Measurements from ENCODE around the gene ANKRD49.
"Not testable (repeated sequence)": the region's sequence is repeated elsewhere in the genome, so short reads cannot be mapped to it uniquely, and the experiment has no call there.

Gene ANKRD49, protein sequence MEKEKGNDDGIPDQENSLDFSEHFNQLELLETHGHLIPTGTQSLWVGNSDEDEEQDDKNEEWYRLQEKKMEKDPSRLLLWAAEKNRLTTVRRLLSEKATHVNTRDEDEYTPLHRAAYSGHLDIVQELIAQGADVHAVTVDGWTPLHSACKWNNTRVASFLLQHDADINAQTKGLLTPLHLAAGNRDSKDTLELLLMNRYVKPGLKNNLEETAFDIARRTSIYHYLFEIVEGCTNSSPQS

DNA sequence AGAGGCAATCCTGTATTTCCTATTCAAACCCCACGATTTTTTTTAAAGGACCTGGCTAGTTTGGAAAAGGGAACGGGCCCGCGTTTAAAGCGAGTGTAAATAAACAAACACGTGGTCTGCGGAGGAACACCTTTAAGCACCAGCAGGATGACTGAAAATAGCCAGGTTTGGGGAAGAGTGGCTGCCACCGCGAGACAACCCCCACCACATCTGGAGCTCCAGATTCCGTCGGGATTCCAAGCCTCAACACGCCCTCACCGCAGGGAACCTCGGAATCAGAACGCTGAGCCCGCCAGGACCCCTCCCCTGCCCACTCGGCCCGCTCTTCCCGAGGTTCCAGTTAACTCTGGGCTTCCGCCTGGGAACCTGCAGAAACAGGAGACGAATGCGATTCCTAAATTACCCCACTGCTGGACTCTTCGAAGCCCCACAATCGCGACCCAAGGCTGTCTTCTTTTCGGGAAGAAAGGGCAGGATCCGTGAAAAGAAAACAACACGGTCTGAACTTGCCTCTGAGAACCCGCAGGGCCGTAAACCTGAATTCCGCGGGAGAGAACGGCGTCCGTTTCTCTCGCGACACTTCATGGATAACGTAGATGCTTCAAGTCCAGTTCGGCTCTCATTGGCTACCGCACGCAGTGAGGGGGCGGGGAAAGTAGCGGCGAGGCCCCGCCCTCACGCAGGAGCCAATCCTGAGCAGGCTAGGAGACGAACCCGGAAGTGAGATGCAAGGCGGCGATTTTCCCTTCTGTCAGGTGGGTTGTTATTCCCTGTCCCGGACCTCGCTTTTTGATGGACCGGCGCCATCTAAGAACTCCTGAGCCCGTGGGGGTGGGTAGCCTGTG is at the start of gene ANKRD49, which contains the start of gene MRE11:
ANKRD49 (plus strand) TSS at position 704 of the 845 bp plus-strand sequence. CDS start 2,710 bp downstream, outside the sequence.
MRE11 (minus strand) TSS at position 564 of the 845 bp plus-strand sequence. CDS start 1,043 bp downstream, outside the sequence.
- peak; percentile 99 to 100 for ATAC-seq

DNA sequence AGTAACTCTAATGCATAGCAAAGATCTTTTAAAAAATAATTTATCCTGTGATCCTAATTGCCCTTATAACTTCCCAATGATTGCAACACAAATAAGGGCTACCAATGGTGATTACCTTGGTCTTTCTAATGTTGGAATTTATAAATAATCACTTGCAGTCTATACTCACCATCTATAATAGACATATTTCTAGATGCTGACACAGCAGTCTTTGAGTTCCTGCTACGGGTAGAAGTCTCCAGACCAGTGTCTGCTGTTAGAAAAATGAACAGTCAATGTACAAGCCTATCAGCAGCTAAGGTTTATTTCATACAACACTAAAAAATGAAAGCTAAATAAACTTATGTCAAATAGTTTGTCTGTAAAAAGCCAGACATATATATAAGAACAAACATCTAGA is 48.1 kb upstream of the ANKRD49 start:
- no peak for ATAC-seq

DNA sequence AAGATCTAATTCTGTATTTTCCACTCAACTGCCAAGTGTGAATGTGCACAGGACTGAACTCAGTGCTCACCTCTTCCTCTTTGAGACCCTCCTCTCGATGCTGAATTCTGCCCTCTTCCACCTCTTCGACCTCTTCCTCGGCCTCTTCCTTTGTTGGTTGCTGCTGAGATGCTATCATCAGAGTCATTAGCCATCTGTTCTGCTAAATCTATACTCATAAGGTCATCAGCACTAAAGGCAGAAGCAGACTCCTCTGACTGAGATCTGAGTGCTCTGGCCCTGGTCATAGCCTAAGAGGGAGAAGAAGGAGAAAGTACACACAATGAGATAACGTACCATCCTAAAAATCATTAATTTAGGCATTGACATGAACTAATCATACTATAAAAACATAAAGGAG is 46.6 kb upstream of the ANKRD49 start:
- ATAC-seq: no peak

DNA sequence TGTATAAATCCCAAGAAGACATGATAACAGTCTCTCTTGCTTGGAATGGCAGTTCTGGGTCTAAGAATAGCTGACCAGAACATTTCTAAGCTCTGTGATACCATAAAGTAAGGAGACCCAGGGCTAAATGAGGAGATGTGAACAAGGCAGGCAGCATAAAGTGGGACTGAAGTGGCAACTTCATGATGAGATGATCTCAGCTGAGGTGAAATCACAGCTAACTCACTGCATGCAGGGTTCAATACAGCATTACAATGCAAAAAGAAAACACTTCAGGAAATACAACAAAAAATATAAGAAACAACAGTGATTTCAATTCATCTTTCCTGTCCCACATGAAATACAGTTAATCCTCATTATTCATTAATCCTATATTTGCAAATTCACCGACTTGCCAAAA is 44.8 kb upstream of the ANKRD49 start:
- no peak for ATAC-seq

DNA sequence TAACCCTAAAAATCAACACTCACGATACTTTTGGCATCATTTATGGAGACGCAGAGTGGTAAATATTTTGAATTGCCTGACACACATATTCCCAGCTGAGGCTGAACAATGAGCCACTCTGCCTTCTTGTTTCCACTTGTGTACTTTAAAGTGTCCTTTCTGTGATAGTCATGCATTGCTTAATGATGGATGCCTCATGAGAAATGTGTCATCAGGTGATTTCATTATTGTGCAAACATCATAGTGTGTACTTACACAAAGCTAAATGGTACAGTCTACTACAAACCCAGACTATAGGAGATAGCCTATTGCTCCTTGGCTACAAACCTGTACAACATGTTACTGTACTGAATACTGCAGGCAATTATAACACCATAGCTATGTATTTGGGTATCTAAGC is 44.3 kb upstream of the ANKRD49 start:
- ATAC-seq: no peak

DNA sequence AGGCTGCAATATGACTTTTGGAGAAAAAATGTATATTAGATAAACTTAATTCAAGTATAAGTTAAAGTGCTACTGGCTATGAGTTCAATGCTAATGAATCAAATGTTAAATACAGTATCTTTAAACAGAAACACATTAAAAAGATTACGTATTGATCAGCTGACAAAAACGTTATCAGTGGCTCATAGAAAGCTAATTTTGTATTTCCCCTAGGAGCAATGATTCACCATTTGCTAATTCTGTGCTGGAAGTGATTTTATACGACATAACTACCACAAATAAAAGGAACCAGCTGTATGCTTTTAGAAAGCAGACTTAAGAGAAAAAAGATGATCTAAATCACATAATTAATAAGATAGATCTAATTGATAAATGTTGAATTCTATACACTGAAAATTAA is 43.7 kb upstream of the ANKRD49 start:
- ATAC-seq: no peak

DNA sequence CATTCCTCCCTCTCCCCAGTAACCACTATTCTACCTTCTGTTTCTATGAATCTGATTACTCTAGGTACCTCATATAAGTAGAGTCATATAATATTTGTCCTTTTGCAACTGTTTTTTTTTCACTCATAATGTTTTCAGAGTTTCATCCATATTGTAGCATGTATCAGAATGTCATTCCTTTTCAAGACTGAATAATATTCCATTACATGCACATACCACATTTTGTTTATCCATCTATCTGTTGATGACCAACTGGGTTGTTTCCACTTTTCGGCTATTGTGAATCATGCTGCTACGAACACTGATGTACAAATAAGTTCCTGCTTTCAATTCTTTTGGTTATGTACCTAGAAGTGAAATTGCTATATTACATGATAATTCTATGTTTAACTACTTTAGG is 40.8 kb upstream of the ANKRD49 start:
- no peak for ATAC-seq

DNA sequence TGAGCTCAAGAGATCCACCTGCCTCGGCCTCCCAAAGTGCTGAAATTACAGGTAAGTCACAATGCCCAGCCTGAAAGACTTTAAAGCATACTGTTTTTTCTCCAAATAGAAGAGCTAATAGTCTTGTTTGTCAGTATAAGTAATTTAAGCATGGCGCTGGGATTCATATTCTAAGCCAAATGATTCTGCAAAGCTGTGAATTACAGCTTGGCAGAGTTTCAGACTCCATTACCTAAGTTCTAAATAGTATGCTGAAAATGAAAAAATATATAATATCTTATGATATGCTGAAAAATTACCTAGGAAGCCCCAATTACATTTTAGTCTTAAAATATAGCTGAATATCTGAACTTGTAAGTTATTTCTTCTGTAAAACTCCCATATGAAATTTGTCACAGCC is 39.5 kb upstream of the ANKRD49 start:
- ATAC-seq: no peak

DNA sequence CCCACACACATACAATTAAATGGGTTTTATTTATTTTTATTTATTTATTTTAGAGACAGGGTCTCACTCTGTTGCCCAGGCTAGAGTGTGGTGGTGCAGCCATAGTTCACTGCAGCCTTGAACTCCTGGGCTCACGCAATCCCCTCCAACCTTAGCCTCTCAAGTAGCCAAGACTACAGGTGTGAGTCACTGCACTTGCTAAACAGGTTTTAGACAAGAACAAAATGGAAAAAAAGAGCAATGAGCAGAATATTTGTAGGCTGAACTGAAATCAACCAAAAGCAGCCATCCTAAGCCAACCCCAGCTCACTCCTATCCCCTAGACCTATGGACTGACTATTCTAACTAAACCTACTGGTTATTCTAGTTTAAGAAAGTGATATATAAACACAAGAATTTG is 37.9 kb upstream of the ANKRD49 start:
- no peak for ATAC-seq

DNA sequence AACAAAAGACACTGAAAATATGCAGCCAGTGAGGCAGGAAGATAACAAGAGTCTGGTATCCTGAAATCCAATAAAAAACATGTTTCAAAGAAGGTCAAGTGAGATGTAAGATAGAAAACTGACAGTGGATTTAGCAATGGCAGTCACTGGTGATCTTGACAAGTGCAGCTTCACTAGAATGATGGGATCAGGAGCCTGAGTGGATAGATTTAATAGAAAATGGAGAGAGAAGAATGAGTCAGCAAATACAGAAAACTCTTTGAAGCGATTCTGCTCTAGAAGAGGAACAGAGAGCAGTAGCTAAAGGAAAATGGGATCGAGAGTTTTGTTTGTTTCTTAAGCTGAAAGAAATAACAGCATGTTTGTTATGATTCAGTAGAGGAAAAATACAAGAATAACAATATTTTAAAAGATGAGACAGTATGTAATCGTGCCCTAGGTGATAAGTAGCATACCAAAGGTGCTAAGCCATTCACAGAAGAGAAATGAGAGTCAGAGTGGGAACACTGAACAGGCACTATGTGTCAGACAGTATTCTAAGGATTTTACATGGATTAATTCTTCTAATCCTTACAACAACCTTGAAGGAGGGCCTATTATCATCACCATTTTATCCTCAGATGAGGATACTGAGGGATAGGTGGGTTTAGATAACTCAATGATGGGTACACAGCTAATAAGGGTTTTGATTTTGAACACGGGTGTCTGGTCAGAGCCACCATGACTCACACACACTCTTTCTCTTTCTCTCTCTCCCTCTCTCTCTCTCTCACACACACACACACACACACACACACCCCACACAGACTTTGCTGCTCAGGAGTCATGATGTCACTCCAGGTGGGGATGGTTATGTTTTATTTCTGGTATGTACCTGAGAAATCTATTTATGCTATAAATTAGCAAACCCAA is 36.4 kb upstream of the ANKRD49 start:
- peak in 1 of 2 donors; percentile 27 for ATAC-seq

DNA sequence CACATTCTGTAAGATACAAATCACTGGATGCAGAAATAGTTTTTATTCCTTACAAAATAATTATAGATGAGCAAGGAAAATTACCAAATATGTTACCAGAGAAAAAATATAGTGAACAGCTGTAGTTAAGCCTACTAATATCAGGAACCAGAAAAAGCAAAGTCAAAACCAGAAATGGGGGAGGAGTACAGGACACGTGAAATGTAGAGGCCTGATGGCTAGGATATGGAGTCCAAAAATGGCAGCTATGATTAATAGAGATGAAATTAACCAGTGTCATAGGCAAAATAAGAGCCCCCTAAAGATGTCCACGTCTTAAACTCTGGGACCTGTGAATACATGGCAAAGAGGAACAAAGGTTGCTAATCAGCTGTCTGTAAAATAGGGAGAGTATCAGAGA is 34.2 kb upstream of the ANKRD49 start:
- no peak for ATAC-seq

DNA sequence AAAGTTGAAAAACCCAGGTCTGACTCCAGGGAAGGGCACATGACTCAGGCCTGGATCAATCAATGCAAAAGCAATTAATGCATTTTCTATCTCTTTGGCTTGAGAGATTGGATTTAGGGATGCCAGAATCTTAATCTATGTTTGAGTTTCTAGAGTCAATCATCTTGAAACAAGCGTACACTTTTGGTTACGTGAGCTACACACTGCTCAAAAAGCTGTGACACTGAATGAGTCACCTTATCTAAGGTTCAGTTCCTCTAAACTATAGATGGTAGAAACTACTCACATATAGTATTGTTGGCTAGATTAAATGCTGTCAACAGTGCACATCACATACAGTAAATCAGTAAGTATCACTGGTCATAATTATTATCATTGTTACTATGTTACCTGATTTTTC is 24.4 kb upstream of the ANKRD49 start:
- ATAC-seq: peak; percentile 70 to 84

DNA sequence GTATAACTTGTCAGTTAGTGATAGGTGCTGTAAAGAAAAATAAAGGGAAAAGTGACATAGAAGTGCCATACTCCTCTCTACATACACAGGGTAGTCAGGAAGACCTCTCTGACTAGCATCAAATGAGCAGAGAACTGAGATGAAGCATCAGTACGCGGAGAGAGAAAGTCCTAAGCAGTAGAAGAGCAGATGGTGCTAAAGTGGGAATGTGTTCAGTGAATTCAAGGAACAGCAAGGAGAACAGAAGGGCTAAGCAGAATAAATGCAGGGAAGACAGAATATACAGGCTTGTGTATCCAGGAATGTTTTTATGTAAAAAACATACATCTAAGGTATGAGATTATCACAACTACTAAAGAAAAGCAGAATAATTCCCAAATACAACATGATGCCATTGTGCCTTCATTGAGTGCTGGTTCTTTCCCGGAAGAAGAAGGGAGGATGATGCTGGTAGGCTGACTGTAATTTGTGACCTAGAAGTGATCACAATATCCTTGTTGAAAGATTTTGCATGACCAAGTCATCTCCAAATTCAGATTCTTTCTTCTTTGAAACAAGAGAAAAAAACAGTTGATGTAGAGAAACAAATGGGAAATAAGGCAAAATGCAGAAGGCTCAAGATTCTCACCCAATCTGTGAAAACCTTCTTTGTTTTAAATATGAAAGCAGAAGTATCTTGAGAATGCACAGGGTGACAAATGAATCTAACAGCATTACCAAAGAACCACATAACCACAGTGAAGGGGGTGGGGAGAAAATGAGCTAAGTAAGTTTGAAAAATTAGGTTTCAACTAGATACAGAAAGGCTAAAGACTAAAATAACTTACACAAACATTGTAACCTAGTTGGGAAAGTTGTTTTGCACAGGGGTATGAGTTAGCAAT is 20.6 kb upstream of the ANKRD49 start:
- peak; percentile 48 to 60 for ATAC-seq

DNA sequence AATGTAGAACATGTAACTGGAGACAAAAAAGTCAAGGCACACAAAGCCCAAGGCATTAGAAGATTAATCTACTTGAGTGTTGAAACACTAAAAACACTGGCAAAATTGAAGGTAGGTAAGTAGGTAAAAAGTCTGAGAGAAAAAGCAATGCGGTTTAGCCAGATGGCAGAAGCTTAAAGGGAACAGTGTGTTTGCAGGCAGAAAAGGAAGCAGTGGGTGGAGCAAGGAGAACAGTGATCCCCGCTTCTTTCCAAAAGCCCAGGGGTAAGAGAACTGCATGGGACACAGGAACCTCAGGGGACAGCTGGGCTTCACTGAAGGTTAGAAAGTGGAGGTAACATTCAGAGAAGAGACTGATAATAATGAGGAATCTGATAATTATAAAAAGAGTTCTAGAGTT is 16.2 kb upstream of the ANKRD49 start:
- ATAC-seq: no peak

DNA sequence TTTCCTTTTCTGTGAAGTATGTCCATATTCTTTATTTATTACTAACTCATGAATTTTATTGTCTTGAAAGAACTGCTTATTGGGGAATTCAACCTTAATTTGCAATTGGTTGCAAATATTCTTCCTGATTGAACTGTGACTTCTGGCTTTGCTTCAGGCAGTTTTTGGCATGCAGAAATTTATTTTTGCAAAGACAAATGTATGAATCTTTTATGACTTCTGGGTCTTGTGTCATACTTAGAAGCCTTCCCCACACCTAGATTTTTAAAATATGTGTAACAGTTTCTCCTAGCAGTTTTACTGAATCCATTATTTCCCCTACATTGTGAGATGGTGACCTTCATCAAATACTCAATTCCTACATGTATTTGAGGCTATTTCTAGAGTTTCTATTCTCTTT is 12.4 kb upstream of the ANKRD49 start:
- no peak for ATAC-seq

DNA sequence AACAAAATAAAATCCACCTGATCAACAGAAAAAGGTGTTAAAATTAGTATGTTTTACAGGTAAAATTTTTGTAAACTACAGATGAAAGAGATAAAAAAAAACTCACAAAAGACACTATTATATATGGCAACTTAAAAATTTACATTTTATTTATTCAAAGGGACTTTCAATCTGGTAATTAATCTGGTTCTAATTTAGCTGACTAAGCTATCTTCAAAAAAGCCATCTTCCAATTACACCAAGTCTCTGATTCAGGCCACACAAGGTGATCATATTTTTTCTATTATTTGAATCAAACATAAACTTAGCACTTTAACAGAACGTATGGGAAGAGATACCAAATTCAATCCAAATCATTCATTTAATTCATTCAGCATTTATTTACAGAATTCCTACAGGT is 7.7 kb upstream of the ANKRD49 start:
- no peak for ATAC-seq

DNA sequence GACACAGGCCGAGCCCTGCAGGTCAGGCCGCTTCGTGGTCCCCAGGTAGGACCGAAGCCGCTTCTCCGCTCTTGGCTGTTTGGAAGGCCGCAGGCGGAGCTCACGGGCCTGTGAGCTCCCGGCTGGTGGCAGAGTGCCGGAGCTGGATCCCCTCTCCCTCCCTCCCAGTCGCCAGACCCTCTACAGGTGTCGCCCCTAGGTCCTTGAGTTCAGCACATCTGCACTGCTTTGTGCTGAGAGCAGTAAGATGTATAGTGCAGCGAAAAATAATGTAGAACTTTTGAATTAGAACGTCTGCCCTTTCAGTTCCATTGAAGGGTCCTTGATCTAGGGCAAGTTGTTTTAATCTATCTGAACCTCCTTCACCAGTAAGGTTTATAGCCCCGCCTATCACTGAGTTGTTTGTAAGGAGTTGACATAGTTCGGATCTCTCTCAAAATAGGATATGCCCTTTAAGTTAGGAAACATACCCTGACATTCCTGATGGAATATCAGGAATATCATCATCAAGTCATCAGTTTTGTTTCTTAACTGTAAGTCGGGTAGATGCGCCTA is 419 bp downstream of the ANKRD49 start:
- peak; percentile 60 to 63 for ATAC-seq

DNA sequence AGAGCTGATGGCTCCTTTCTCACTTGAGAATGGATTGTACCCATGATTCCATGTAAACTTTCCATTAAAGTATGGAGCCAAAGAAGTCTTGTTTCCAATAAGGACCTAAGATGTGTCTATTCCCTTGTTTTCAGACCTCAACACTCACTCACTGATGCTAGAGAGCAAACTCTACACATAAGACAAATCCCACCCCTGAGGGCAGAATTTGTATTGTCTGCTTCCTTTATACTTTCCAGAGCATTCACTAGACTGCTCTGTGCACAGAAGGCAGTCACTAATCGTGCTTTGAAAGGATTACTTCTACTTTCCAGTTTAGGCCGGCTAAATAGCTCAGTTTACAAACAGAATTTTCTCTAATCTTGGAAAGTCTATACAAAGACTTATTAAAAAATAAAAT is 6.4 kb downstream of the ANKRD49 start:
- no peak for ATAC-seq

DNA sequence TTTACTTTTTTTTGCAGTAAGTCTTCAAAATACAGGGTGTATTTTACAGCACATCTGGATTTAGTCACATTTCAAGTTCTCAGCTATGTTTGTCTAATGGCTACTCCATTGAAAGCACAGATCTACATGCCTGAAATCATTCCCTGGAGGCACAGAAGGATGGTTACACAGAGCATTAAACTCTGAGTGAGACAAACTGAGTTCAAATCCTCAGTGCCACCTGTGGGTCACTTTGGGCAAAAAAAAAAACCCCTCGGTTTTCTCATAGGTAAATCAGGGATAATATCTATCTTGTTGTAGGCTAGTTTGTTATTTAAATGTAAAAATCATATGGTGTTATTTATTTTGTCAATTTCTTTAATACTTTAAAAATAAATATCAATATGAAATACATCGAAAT is 7.7 kb downstream of the ANKRD49 start:
- no peak for ATAC-seq

DNA sequence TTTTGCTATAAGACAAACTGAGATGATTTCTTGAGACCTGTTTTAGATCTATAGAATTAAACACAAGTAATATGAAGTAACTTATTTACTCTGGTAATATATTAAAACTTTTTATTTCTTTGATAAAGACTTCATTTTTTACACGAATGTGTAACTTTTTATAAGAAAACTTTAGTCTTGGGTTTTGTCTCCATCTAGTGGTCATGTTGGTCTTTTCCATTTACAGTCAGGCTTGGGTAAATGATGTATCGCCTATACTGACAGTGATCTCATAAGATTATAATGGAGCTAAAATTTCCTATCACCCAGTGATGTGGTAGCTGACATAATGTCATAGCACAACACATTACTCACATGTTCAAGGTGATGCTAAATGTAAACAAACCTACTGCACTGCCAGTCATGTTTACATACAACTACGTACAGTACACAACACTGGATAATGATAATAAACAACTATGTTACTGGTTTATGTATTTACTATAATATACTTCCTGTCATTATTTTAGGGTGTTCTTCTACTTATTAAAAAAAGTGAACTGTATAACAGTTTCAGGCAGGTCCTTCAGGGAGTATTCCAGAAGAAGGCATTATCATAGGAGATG is 11.0 kb downstream of the ANKRD49 start:
- ATAC-seq: peak; percentile 43 to 67

DNA sequence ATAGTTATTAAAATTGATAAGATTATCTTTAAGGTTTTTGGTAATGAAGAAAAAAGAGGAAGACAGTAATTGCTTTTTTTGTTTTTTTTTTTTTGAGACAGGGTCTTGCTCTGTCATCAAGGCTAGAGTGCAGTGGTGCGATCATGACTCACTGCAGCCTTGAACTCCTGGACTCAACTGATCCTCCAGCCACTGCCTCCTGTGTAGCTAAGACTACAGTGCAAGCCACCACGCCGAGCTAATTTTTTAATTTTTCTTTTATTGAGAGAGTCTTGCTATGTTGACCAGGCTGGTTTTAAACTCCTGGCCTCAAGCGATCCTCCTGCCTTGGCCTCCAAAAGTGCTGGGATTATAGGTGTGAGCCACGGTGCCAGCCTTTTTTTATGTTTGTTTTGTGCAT is 12.7 kb downstream of the ANKRD49 start:
- ATAC-seq: not testable (repeated sequence)
